Gastrocnemius medialis (tissue), 4 donors: ENCODE data around the gene RABGEF1. TPM values are rescaled to one million over a fixed set of nuclear protein-coding genes. Genes with fewer than 3 reads are reported as not detected.
"Not testable (repeated sequence)": the region's sequence is repeated elsewhere in the genome, so short reads cannot be mapped to it uniquely, and the experiment has no call there.

Source experiments
- ATAC-seq, 2 donors: fragments of 150-250 bp; one replicate each; pipeline ENCODE4 v1.9.1; 2016
- DNase-seq, 2 donors: peaks; one replicate each; pipeline ENCODE4 v3.0.0-alpha.2; 2019
- H3K27ac ChIP-seq, 4 donors: fragments of 200-600 bp; sonication (generic); 1 replicate in 1 of 4; 2 replicates in 3 of 4; pipeline ENCODE4 v1.5.1; 2016 to 2018; ENCODE audit warnings: mild to moderate bottlenecking in 2 of 4, moderate library complexity in 1 of 4
- H3K27me3 ChIP-seq, 3 donors: fragments of 200-600 bp; sonication (generic) in 2 of 3; 1 replicate in 1 of 3; 2 replicates in 2 of 3; pipeline versions ENCODE4 v1.5.1 to v1.6.0; 2016 to 2019; ENCODE audit warnings: mild to moderate bottlenecking in 1 of 3, moderate library complexity in 1 of 3
- H3K36me3 ChIP-seq, 2 donors: fragments of 200-600 bp; sonication (generic) in 1 of 2; one replicate each; pipeline ENCODE4 v1.5.1; 2017 to 2018
- H3K4me1 ChIP-seq, 2 donors: fragments of 200-600 bp; sonication (generic) in 1 of 2; one replicate each; pipeline ENCODE4 v1.5.1; 2016 to 2017; ENCODE audit warnings: mild to moderate bottlenecking in 2 of 2
- H3K4me3 ChIP-seq, 4 donors: fragments of 200-600 bp; sonication (generic) in 3 of 4; 1 replicate in 1 of 4; 2 replicates in 3 of 4; pipeline ENCODE4 v1.5.1; 2016 to 2019; ENCODE audit warnings: mild to moderate bottlenecking in 2 of 4
- H3K9me3 ChIP-seq, 3 donors: fragments of 200-600 bp; sonication (generic) in 2 of 3; 1 replicate in 1 of 3; 2 replicates in 2 of 3; pipeline ENCODE4 v1.5.1; 2016 to 2019
- CTCF ChIP-seq, 5 experiments: fragments of 450-650 bp in 3 of 5; fragments of 200-600 bp in 2 of 5; sonication (generic) in 2 of 5; IDR thresholded peaks in 4 of 5; conservative IDR thresholded peaks in 1 of 5; 1 replicate in 4 of 5; 2 replicates in 1 of 5; pipeline ENCODE4 v1.5.1; 2016 to 2019; ENCODE audit warnings: antibody characterized with exemption in 5 of 5, mild to moderate bottlenecking in 3 of 5, moderate library complexity in 3 of 5
- POLR2A ChIP-seq, 2 donors: fragments of 450-650 bp; IDR thresholded peaks; one replicate each; pipeline ENCODE4 v1.6.1; 2017; ENCODE audit warnings: antibody characterized with exemption in 2 of 2, mild to moderate bottlenecking in 2 of 2, moderate library complexity in 2 of 2
- in situ Hi-C, 4 donors: fragments of 200-750 bp; cut with MboI; loops; one replicate each; pipeline versions ENCODE4 v1.15.0 to v1.8.0; 2017; ENCODE audit warnings: low sequenced_read_pairs in 4 of 4
- intact Hi-C: fragments of 100-400 bp; cut with DNase I; formaldehyde crosslinking; loops from one replicate; pipeline ENCODE4 v1.15.1; 2023; ENCODE audit warnings: low total_unique reads
- total RNA-seq, 4 donors: library from RNA; depleted of rRNA; stranded (reverse); fragments of >200 nt; gene quantifications; one replicate each; pipeline versions ENCODE4 v1.1.0 to v1.2.3, GENCODE V29; 2016

Gene RABGEF1
- total RNA-seq, 4 donors from 2014 or later = 18.8 to 29.7 (median 24.9) TPM

- ATAC-seq (peak; percentile 30 to 77), DNase-seq (peak; percentile 20 to 69)
- Histone ChIP-seq H3K9me3 (no peaks in the 10 kb centered on the region), H3K36me3 (no peaks in the 10 kb centered on the region), H3K4me3 (no peak overlapping the region), H3K27ac (peak overlapping the region; percentile 26 to 63 (median 45)), H3K27me3 (no peaks in the 10 kb centered on the region), H3K4me1 (peaks cover 35 to 46% of the 10 kb centered on the region in 2 donors)
- in situ Hi-C loops (no loop called here), intact Hi-C loops (no loop called here)
- TF ChIP-seq POLR2A (IDR thresholded peaks at IDR 0.05) (no peak), CTCF (IDR thresholded peaks at IDR 0.05 in 4 of 5, conservative IDR thresholded peaks at IDR 0.05 in 1 of 5) (no peak)
These were observed 8.3 kb downstream of the RABGEF1 start for GRCh38 chr7:66748791-66749190.

DNA sequence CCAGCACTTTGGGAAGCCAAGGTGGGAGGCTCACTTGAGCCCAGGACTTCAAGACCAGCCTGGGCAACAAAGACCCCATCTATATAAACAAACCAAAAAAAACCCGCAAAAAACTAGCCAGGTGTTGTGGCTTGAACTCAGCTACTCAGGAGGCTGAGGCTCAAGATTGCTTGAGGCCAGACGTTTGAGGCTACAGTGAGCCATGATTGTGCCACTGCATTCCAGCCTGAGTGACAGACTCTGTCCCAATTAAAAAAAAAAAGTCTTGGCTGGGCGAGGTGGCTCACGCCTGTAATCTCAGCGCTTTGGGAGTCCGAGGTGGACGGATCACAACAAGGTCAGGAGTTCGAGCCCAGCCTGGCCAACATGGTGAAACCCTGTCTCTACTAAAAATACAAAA is 11.4 kb downstream of the RABGEF1 start:
- Histone ChIP-seq H3K4me3 (no peak overlapping the region), H3K27me3 (no peaks in the 10 kb centered on the region), H3K36me3 (no peaks in the 10 kb centered on the region), H3K9me3 (no peaks in the 10 kb centered on the region), H3K4me1 (peaks cover 35 to 39% of the 10 kb centered on the region in 2 donors), H3K27ac (no peak overlapping the region)
- ATAC-seq = no peak
- intact Hi-C loops = no loop called here
- no peak for DNase-seq
- in situ Hi-C loops = no loop called here
- no peak for TF ChIP-seq CTCF (IDR thresholded peaks at IDR 0.05 in 4 of 5, conservative IDR thresholded peaks at IDR 0.05 in 1 of 5)
- TF ChIP-seq POLR2A (IDR thresholded peaks at IDR 0.05) = no peak

- DNase-seq (no peak), ATAC-seq (no peak)
- intact Hi-C loops = no loop called here
- Histone ChIP-seq H3K27me3 (no peaks in the 10 kb centered on the region), H3K4me1 (peaks cover 15 to 17% of the 10 kb centered on the region in 2 donors), H3K9me3 (no peaks in the 10 kb centered on the region), H3K36me3 (no peaks in the 10 kb centered on the region), H3K27ac (no peak overlapping the region), H3K4me3 (no peak overlapping the region)
- TF ChIP-seq POLR2A (IDR thresholded peaks at IDR 0.05) = no peak
- no peak for TF ChIP-seq CTCF (IDR thresholded peaks at IDR 0.05 in 4 of 5, conservative IDR thresholded peaks at IDR 0.05 in 1 of 5)
- in situ Hi-C loops = no loop called here
These were observed 14.0 kb downstream of the RABGEF1 start for GRCh38 chr7:66754541-66754940.

DNA sequence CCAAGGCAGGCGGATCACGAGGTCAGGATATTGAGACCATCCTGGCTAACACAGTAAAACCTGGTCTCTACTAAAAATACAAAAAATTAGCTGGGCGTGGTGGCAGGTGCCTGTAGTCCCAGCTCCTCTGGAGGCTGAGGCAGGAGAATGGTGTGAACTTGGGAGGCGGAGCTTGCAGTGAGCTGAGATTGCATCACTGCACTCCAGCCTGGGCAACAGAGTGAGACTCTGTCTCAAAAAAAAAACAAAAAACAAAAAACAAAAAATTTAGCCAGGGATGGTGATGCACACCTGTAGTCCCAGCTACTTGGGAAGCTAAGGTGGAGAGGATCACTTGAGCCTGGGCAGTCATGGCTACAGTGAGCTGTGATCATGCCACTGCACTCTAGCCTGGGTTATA is 14.5 kb downstream of the RABGEF1 start:
- H3K27ac ChIP-seq, in situ Hi-C loops, intact Hi-C loops, H3K9me3 ChIP-seq, ATAC-seq, DNase-seq, H3K36me3 ChIP-seq, H3K27me3 ChIP-seq, H3K4me3 ChIP-seq: not testable (repeated sequence)
- H3K4me1 ChIP-seq = peaks cover 12 to 13% of the 10 kb centered on the region in 2 donors

DNA sequence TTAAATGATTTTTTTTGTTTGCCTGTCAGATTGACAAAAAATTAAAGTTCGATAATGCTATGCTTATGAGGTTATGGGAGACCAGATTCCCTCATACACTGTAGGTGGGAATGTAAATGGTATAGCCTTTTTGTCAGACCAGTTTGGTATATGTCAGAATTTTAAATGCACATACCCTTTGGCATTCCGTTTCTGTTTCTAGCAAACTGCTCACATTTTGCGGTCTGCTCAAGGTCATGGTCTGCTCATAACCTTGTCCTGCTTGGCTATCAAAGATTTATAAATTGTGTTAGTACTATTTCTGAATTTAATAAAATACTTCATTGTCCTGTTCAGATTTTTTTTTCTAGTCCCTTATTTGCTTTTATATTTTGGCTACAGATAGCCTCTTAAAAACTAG is 15.7 kb downstream of the RABGEF1 start:
- ATAC-seq, DNase-seq, H3K27ac ChIP-seq, in situ Hi-C loops, H3K4me3 ChIP-seq, H3K36me3 ChIP-seq, intact Hi-C loops, H3K4me1 ChIP-seq, H3K9me3 ChIP-seq, H3K27me3 ChIP-seq: not testable (repeated sequence)

- no peaks in the 10 kb centered on the region for H3K36me3 ChIP-seq
- H3K4me1 ChIP-seq = peaks cover 4 to 5% of the 10 kb centered on the region in 2 donors
- in situ Hi-C loops = no loop called here
- DNase-seq (no peak), ATAC-seq (no peak)
- TF ChIP-seq CTCF (IDR thresholded peaks at IDR 0.05 in 4 of 5, conservative IDR thresholded peaks at IDR 0.05 in 1 of 5) (no peak), POLR2A (IDR thresholded peaks at IDR 0.05) (no peak)
- H3K27ac ChIP-seq = no peak overlapping the region
- no peaks in the 10 kb centered on the region for H3K9me3 ChIP-seq
- no peaks in the 10 kb centered on the region for H3K27me3 ChIP-seq
- no peak overlapping the region for H3K4me3 ChIP-seq
- intact Hi-C loops = no loop called here
These were observed 16.4 kb downstream of the RABGEF1 start for GRCh38 chr7:66756889-66757288.
